Cardiac fibroblast (primary cell): ENCODE data around the gene ADGRV1.
A peak's percentile ranks its signal among the peaks of the same experiment; 100 is the strongest.

Experiments
- DNase-seq, 2 donors: peaks; one replicate each; pipeline versions ENCODE4 v3.0.0 to v3.0.0-alpha.2; 2010; ENCODE audit warnings: low read depth in 2 of 2
- H3K4me3 ChIP-seq, 2 donors: replicated peaks in 1 of 2; 1 replicate in 1 of 2; 2 replicates in 1 of 2; pipeline ENCODE4 v1.5.1; 2011; ENCODE audit warnings: low read depth in 2 of 2, low read length in 2 of 2, mild to moderate bottlenecking in 2 of 2, moderate library complexity in 1 of 2
- CTCF ChIP-seq: IDR thresholded peaks from one replicate; pipeline ENCODE4 v1.5.1; 2011; ENCODE audit warnings: low read depth, mild to moderate bottlenecking, low read length, inconsistent platforms

Gene ADGRV1

DNA sequence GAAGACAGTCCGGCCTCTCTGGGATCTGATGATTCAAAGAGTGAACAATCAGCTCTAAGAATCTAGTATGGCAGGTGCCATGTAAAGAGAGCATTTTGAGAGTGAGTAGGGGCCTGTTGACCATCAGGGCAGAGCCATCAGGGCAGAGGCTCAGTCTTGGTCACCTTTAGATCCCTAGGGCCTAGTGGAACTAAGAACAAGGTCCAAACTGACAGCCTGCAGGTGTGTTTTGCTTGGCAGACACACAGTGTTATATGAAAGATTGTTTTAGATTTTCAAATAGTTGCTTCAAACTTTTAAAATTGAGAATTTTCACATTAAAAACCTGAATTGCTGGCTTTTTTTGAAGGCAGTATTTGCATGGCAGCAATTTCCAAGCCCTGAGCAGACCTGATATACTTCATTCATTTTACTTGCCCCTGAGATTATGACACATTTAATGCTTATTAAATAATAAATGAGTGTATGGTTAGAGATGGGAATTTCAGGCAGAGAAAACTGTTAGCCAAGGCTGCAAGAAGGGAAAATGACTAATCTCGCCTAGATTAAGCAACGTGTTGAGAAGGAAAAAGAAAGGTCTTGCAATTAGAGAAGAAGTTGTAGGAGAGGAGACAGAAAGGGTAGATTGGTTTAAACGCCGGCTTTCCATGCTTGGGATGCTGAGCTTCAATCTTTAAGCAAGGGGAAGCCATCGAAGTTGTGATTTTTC lies 544.9 kb downstream of the ADGRV1 start:
- no peak overlapping the region for H3K4me3 ChIP-seq
- DNase-seq, result peak; percentile 64 to 76
- TF ChIP-seq CTCF, result no peak

DNA sequence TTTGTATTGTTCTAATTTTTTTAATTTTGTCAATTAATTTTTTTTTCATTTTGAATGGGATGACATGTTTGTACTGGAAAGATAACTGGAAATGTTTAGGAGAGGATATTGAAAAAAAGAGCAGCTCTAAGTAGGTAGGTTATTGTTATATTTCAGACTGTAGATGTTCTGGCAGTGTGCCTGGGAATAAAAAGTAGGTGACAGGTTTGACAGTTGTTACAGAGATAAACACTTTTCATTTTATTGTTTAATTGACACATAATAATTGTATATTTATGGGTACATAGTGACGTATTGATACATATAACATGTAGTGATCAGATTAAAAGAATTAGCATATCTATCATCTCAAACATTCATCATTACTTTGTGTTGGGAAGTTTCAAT lies 545.5 kb downstream of the ADGRV1 start:
- H3K4me3 ChIP-seq, result no peak overlapping the region
- TF ChIP-seq CTCF, result no peak
- no peak for DNase-seq

- no peak for TF ChIP-seq CTCF
- DNase-seq, result peak in 1 of 2 donors; percentile 23
Observed at GRCh38 chr5:91106842-91107511, 548.4 kb downstream of the ADGRV1 start.

GRCh38 chr5:91109634-91110033 lies 551.0 kb downstream of the ADGRV1 start:
- H3K4me3 ChIP-seq, result no peak overlapping the region
- DNase-seq, result peak; percentile 41 to 56
- no peak for TF ChIP-seq CTCF

More at GRCh38 chr5:91106842-91107511, 548.4 kb downstream of the ADGRV1 start:
- H3K4me3 ChIP-seq, result no peak overlapping the region

GRCh38 chr5:91110686-91111085 lies 552.1 kb downstream of the ADGRV1 start:
- no peak for DNase-seq
- TF ChIP-seq CTCF, result no peak
- H3K4me3 ChIP-seq, result no peak overlapping the region

GRCh38 chr5:91111473-91112238 lies 553.1 kb downstream of the ADGRV1 start:
- no peak for DNase-seq
- H3K4me3 ChIP-seq, result no peak overlapping the region
- TF ChIP-seq CTCF, result no peak
